Gastroesophageal sphincter (tissue), 3 donors: ENCODE data around the gene SLC25A25.

Experiments
- CTCF ChIP-seq, 4 experiments: fragments of 200-600 bp in 2 of 4; fragments of 450-650 bp in 2 of 4; sonication (generic) in 1 of 4; IDR thresholded peaks; one replicate each; pipeline ENCODE4 v1.5.1; 2017 to 2019; ENCODE audit warnings: antibody characterized with exemption in 4 of 4, mild to moderate bottlenecking in 2 of 4, moderate library complexity in 2 of 4
- EP300 ChIP-seq: sonication (generic); formaldehyde crosslinking; IDR thresholded peaks from one replicate; pipeline ENCODE4 v1.6.1; 2017; ENCODE audit warnings: antibody characterized with exemption, mild to moderate bottlenecking
- POLR2A ChIP-seq, 2 donors: fragments of 450-650 bp; IDR thresholded peaks; one replicate each; pipeline ENCODE4 v1.6.1; 2017; ENCODE audit warnings: antibody characterized with exemption in 2 of 2, mild to moderate bottlenecking in 2 of 2, moderate library complexity in 1 of 2
- POLR2AphosphoS5 ChIP-seq: sonication (generic); formaldehyde crosslinking; IDR thresholded peaks from one replicate; pipeline ENCODE4 v1.6.1; 2017; ENCODE audit warnings: antibody characterized with exemption

GRCh38 chr9:128142596-128142995 is 74.6 kb downstream of the SLC25A25 start:
- no peak for TF ChIP-seq CTCF (IDR thresholded peaks at IDR 0.05)
- no peak for TF ChIP-seq POLR2AphosphoS5
- TF ChIP-seq EP300: no peak
- TF ChIP-seq POLR2A (IDR thresholded peaks at IDR 0.05): no peak
